HEK293T (cell line): ENCODE data around the gene SLC47A2.

Source experiments
- CTCF ChIA-PET: fragments of 350-600 bp; formaldehyde crosslinking; extraction: SDS; loops from one replicate; lab custom pipeline; 2021; ENCODE audit warnings: antibody characterized with exemption, inconsistent platforms; lab: Yijun Ruan, JAX
- POLR2A ChIA-PET: fragments of 350-600 bp; formaldehyde crosslinking; extraction: SDS; loops from one replicate; lab custom pipeline; 2020; ENCODE audit warnings: antibody characterized with exemption, inconsistent platforms; lab: Yijun Ruan, JAX
- DNase-seq: peaks from one replicate; pipeline ENCODE4 v3.0.0; 2012; ENCODE audit warnings: mixed read lengths; ENCODE audit errors: extremely low spot score
- ARNT ChIP-seq: fragments of 450-650 bp; IDR thresholded peaks from 2 replicates; pipeline ENCODE4 v1.6.1; 2017; ENCODE audit warnings: mild to moderate bottlenecking
- BHLHE40 ChIP-seq: fragments of 450-650 bp; IDR thresholded peaks from 2 replicates; pipeline ENCODE4 v1.6.1; 2016; ENCODE audit warnings: mild to moderate bottlenecking, moderate library complexity, borderline replicate concordance
- CTBP1 ChIP-seq: fragments of 450-650 bp; IDR thresholded peaks from 2 replicates; pipeline ENCODE4 v1.6.1; 2016; ENCODE audit warnings: borderline replicate concordance
- ELF4 ChIP-seq: fragments of 450-650 bp; IDR thresholded peaks from 2 replicates; pipeline ENCODE4 v1.6.1; 2017; ENCODE audit warnings: antibody characterized with exemption
- FOXA1 ChIP-seq: fragments of 450-650 bp; IDR thresholded peaks from 2 replicates; pipeline ENCODE4 v1.6.1; 2016; ENCODE audit warnings: mild to moderate bottlenecking
- FOXK2 ChIP-seq: fragments of 450-650 bp; IDR thresholded peaks from 2 replicates; pipeline ENCODE4 v1.6.1; 2016; ENCODE audit warnings: mild to moderate bottlenecking
- FOXM1 ChIP-seq: fragments of 450-650 bp; IDR thresholded peaks from 2 replicates; pipeline ENCODE4 v1.6.1; 2017; ENCODE audit warnings: mild to moderate bottlenecking, borderline replicate concordance
- HDGF ChIP-seq: fragments of 450-650 bp; IDR thresholded peaks from 2 replicates; pipeline ENCODE4 v1.6.1; 2017; ENCODE audit warnings: antibody characterized with exemption, borderline replicate concordance
- L3MBTL2 ChIP-seq: fragments of 450-650 bp; conservative IDR thresholded peaks from 2 replicates; pipeline ENCODE4 v1.6.1; 2016; ENCODE audit warnings: mild to moderate bottlenecking
- LEF1 ChIP-seq: fragments of 450-650 bp; IDR thresholded peaks from 2 replicates; pipeline ENCODE4 v1.6.1; 2017; ENCODE audit warnings: mild to moderate bottlenecking, borderline replicate concordance
- NFRKB ChIP-seq: fragments of 450-650 bp; IDR thresholded peaks from 2 replicates; pipeline ENCODE4 v1.6.1; 2016; ENCODE audit warnings: mild to moderate bottlenecking, moderate library complexity
- PKNOX1 ChIP-seq: fragments of 450-650 bp; IDR thresholded peaks from 2 replicates; pipeline ENCODE4 v1.6.1; 2016
- SP1 ChIP-seq: fragments of 450-650 bp; IDR thresholded peaks from 2 replicates; pipeline ENCODE4 v1.6.1; 2017
- SUZ12 ChIP-seq: fragments of 450-650 bp; IDR thresholded peaks from 2 replicates; pipeline ENCODE4 v1.6.1; 2016; ENCODE audit warnings: mild to moderate bottlenecking
- TARDBP ChIP-seq: fragments of 450-650 bp; IDR thresholded peaks from 2 replicates; pipeline ENCODE4 v1.6.1; 2016
- ZNF384 ChIP-seq: fragments of 450-650 bp; IDR thresholded peaks from 2 replicates; pipeline ENCODE4 v1.6.1; 2016

Gene SLC47A2

GRCh38 chr17:19678581-19679453 lies 37.6 kb downstream of the SLC47A2 start:
- ChIA-PET POLR2A (interaction anchor here (2.1 kb wide), 1 partner anchor 31 kb away, joined by 7 read pairs; the partner anchor contains the start of gene ALDH3A2), CTCF (no interaction called here)
- no peak for TF ChIP-seq ZNF384
- TF ChIP-seq PKNOX1 = no peak
- TF ChIP-seq TARDBP = no peak
- no peak for TF ChIP-seq BHLHE40
- TF ChIP-seq HDGF = no peak
- TF ChIP-seq ELF4 = no peak
- TF ChIP-seq CTBP1 = no peak
- TF ChIP-seq ARNT = no peak
- TF ChIP-seq NFRKB = no peak
- TF ChIP-seq SUZ12 = no peak
- no peak for TF ChIP-seq FOXA1
- TF ChIP-seq SP1 = no peak
- no peak for TF ChIP-seq FOXM1
- TF ChIP-seq LEF1 = no peak
- TF ChIP-seq L3MBTL2 = no peak
- no peak for TF ChIP-seq FOXK2
- DNase-seq = no peak

- no peak for TF ChIP-seq SP1
- TF ChIP-seq HDGF = no peak
- TF ChIP-seq FOXM1 = no peak
- TF ChIP-seq FOXK2 = no peak
- TF ChIP-seq ARNT = no peak
- ChIA-PET POLR2A (interaction anchor here (2.1 kb wide), 1 partner anchor 30 kb away, joined by 7 read pairs; the partner anchor contains the start of gene ALDH3A2), CTCF (interaction anchor here (1.2 kb wide), 1 partner anchor 50 kb away, joined by 4 read pairs; no protein-coding TSS in a partner anchor)
- DNase-seq = no peak
Observed at GRCh38 chr17:19677736-19678379, 38.5 kb downstream of the SLC47A2 start.

GRCh38 chr17:19676896-19677295 lies 39.5 kb downstream of the SLC47A2 start:
- no peak for DNase-seq
- ChIA-PET CTCF (interaction anchor here (1.2 kb wide), 1 partner anchor 51 kb away, joined by 4 read pairs; no protein-coding TSS in a partner anchor), POLR2A (interaction anchor here (2.1 kb wide), 1 partner anchor 29 kb away, joined by 7 read pairs; the partner anchor contains the start of gene ALDH3A2)
- no peak for TF ChIP-seq LEF1
- TF ChIP-seq FOXM1 = no peak
- no peak for TF ChIP-seq L3MBTL2
- TF ChIP-seq ARNT = no peak
- no peak for TF ChIP-seq FOXK2
- no peak for TF ChIP-seq ZNF384
- TF ChIP-seq PKNOX1 = no peak
- no peak for TF ChIP-seq ELF4
- no peak for TF ChIP-seq FOXA1
- no peak for TF ChIP-seq CTBP1
- TF ChIP-seq TARDBP = no peak
- TF ChIP-seq HDGF = no peak

- TF ChIP-seq ELF4 (no peak), ARNT (no peak), FOXM1 (no peak), TARDBP (no peak), BHLHE40 (no peak), ZNF384 (no peak), SUZ12 (no peak), PKNOX1 (no peak), LEF1 (no peak), SP1 (no peak), FOXA1 (no peak), CTBP1 (no peak), HDGF (no peak), NFRKB (no peak), L3MBTL2 (no peak)
- POLR2A ChIA-PET = no interaction called here
- DNase-seq = no peak
- CTCF ChIA-PET = no interaction called here
Observed at GRCh38 chr17:19673623-19674022, 42.8 kb downstream of the SLC47A2 start.

- no peak for TF ChIP-seq CTBP1
- no peak for TF ChIP-seq FOXK2
- no peak for TF ChIP-seq FOXM1
- TF ChIP-seq PKNOX1 = no peak
- TF ChIP-seq ARNT = no peak
- TF ChIP-seq BHLHE40 = no peak
- ChIA-PET POLR2A (interaction anchor here (4.4 kb wide), 1 partner anchor 24 kb away, joined by 19 read pairs; the partner anchor contains the start of gene ALDH3A2), CTCF (interaction anchor here (0.8 kb wide), 1 partner anchor 16 kb away, joined by 3 read pairs; no protein-coding TSS in a partner anchor)
- DNase-seq = no peak
Observed at GRCh38 chr17:19672009-19672750, 44.2 kb downstream of the SLC47A2 start.
